HEK293T (cell line): ENCODE results near the gene CDHR1.
A peak's percentile ranks its signal among the peaks of the same experiment; 100 is the strongest.
"Not testable (repeated sequence)": the region's sequence is repeated elsewhere in the genome, so short reads cannot be mapped to it uniquely, and the experiment has no call there.

Source experiments
- CTCF ChIA-PET: fragments of 350-600 bp; formaldehyde crosslinking; extraction: SDS; loops from one replicate; lab custom pipeline; 2021; ENCODE audit warnings: antibody characterized with exemption, inconsistent platforms; lab: Yijun Ruan, JAX
- POLR2A ChIA-PET: fragments of 350-600 bp; formaldehyde crosslinking; extraction: SDS; loops from one replicate; lab custom pipeline; 2020; ENCODE audit warnings: antibody characterized with exemption, inconsistent platforms; lab: Yijun Ruan, JAX
- DNase-seq: peaks from one replicate; pipeline ENCODE4 v3.0.0; 2012; ENCODE audit warnings: mixed read lengths; ENCODE audit errors: extremely low spot score
- ARNT ChIP-seq: fragments of 450-650 bp; IDR thresholded peaks from 2 replicates; pipeline ENCODE4 v1.6.1; 2017; ENCODE audit warnings: mild to moderate bottlenecking
- BHLHE40 ChIP-seq: fragments of 450-650 bp; IDR thresholded peaks from 2 replicates; pipeline ENCODE4 v1.6.1; 2016; ENCODE audit warnings: mild to moderate bottlenecking, moderate library complexity, borderline replicate concordance
- CTBP1 ChIP-seq: fragments of 450-650 bp; IDR thresholded peaks from 2 replicates; pipeline ENCODE4 v1.6.1; 2016; ENCODE audit warnings: borderline replicate concordance
- ELF4 ChIP-seq: fragments of 450-650 bp; IDR thresholded peaks from 2 replicates; pipeline ENCODE4 v1.6.1; 2017; ENCODE audit warnings: antibody characterized with exemption
- FOXA1 ChIP-seq: fragments of 450-650 bp; IDR thresholded peaks from 2 replicates; pipeline ENCODE4 v1.6.1; 2016; ENCODE audit warnings: mild to moderate bottlenecking
- FOXK2 ChIP-seq: fragments of 450-650 bp; IDR thresholded peaks from 2 replicates; pipeline ENCODE4 v1.6.1; 2016; ENCODE audit warnings: mild to moderate bottlenecking
- FOXM1 ChIP-seq: fragments of 450-650 bp; IDR thresholded peaks from 2 replicates; pipeline ENCODE4 v1.6.1; 2017; ENCODE audit warnings: mild to moderate bottlenecking, borderline replicate concordance
- HDGF ChIP-seq: fragments of 450-650 bp; IDR thresholded peaks from 2 replicates; pipeline ENCODE4 v1.6.1; 2017; ENCODE audit warnings: antibody characterized with exemption, borderline replicate concordance
- L3MBTL2 ChIP-seq: fragments of 450-650 bp; conservative IDR thresholded peaks from 2 replicates; pipeline ENCODE4 v1.6.1; 2016; ENCODE audit warnings: mild to moderate bottlenecking
- LEF1 ChIP-seq: fragments of 450-650 bp; IDR thresholded peaks from 2 replicates; pipeline ENCODE4 v1.6.1; 2017; ENCODE audit warnings: mild to moderate bottlenecking, borderline replicate concordance
- NFRKB ChIP-seq: fragments of 450-650 bp; IDR thresholded peaks from 2 replicates; pipeline ENCODE4 v1.6.1; 2016; ENCODE audit warnings: mild to moderate bottlenecking, moderate library complexity
- SP1 ChIP-seq: fragments of 450-650 bp; IDR thresholded peaks from 2 replicates; pipeline ENCODE4 v1.6.1; 2017
- SUZ12 ChIP-seq: fragments of 450-650 bp; IDR thresholded peaks from 2 replicates; pipeline ENCODE4 v1.6.1; 2016; ENCODE audit warnings: mild to moderate bottlenecking
- TARDBP ChIP-seq: fragments of 450-650 bp; IDR thresholded peaks from 2 replicates; pipeline ENCODE4 v1.6.1; 2016
- ZNF384 ChIP-seq: fragments of 450-650 bp; IDR thresholded peaks from 2 replicates; pipeline ENCODE4 v1.6.1; 2016
- TF ChIP-seq, protein P1 (sequence below): fragments of 450-650 bp; IDR thresholded peaks from 2 replicates; pipeline ENCODE4 v1.6.1; 2016

CDHR1 gene

DNA sequence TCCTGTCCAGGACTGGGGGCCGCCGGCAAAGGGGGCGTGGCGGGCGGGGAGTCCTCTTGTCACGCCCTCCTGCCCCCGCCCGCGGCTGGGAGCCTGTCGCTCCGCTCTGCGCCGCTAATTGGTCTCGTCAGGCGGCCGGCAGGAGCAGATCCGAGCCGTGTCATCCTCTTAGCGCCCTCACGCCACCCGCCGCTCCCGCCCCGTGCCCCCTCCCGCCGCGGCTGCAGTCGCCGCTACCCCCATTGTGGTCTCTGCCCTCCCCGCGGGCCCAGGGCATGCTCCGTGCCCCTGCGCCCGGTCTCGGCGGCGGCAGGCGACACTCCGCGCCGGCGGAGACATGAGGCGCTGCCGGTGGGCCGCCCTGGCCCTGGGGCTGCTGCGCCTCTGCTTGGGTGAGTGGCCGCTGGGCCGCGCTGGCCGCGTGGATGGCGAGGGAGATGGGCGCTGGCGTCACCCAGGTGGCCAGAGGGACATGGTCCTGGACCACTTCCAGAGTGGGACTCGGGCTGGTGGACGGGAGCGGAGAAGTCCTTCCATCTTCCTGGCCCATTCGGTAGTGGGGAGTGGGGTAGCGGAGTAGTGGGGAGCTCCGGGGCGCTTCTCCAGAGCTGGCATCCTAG, at the start of gene CDHR1:
TSS of gene CDHR1 (plus strand) at position 114 of the 620 bp plus-strand sequence. CDS start at position 338, 224 bp downstream.
- peak; percentile 68 for DNase-seq
- ChIA-PET POLR2A (no interaction called here), CTCF (no interaction called here)

DNA sequence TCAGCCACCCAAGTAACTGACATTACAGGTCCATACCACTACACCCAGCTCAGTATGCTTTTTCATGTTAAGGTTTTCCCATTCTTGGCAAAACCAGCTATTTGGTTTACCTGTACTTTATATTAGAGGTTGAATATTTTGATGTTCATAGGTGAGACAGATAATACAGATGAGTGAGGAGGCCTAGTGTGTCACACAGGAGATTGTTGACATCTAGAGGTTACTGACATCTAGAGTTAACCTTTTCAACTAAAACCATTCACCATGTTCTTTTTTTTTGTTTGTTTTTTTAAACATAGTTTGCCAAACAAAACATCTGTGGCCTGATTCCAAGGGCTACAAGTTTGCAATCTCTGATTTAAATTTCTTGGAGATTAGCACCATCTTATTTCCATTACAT, 47.0 kb upstream of the CDHR1 start:
- POLR2A ChIA-PET = no interaction called here
- TF ChIP-seq HDGF (no peak), NFRKB (no peak), FOXK2 (no peak), ARNT (no peak), L3MBTL2 (no peak), TARDBP (no peak), ELF4 (no peak), ZNF384 (no peak), SP1 (no peak), FOXA1 (no peak), LEF1 (no peak), SUZ12 (no peak), FOXM1 (no peak), CTBP1 (no peak)
- TF ChIP-seq, protein P1, sequence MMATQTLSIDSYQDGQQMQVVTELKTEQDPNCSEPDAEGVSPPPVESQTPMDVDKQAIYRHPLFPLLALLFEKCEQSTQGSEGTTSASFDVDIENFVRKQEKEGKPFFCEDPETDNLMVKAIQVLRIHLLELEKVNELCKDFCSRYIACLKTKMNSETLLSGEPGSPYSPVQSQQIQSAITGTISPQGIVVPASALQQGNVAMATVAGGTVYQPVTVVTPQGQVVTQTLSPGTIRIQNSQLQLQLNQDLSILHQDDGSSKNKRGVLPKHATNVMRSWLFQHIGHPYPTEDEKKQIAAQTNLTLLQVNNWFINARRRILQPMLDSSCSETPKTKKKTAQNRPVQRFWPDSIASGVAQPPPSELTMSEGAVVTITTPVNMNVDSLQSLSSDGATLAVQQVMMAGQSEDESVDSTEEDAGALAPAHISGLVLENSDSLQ = no peak
- DNase-seq = no peak
- CTCF ChIA-PET = interaction anchor here (0.6 to 2.2 kb wide), 9 partner anchors 8 to 390 kb away, joined by 3 to 11 read pairs (median 4); partner anchors contain the start of gene GHITM

More for the DNA sequence above, at the start of gene CDHR1:
- TF ChIP-seq SUZ12 = no peak
- TF ChIP-seq FOXA1 = no peak
- TF ChIP-seq, protein P1 = no peak
- no peak for TF ChIP-seq SP1
- no peak for TF ChIP-seq CTBP1
- TF ChIP-seq FOXK2 = no peak
- TF ChIP-seq ARNT = no peak
- TF ChIP-seq L3MBTL2 = no peak

DNA sequence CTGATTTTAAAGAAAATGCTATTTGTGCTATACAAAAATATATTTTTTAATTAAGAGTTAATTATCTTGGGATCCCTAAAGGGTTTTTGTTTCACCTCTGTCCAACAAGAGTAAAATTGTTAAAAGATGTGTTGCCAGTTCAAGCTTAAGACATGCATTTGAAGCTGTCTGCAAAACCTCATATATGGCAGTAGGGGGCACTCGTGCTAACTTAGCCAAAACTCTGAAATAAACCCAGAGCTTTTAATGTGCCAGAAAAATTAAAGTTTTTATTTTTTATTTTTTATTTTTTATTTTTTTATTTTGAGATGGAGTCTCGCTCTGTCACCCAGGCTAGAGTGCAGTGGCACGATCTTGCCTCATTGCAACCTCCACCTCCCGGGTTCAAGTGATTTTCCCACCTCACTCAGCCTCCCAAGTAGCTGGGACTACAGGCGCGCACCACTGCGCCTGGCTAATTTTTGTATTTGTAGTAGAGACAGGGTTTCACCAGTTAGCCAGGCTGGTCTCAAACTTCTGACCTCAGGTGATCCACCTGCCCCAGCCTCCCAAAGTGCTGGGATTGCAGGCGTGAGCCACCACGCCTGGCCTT, 46.2 kb upstream of the CDHR1 start:
- CTCF ChIA-PET = interaction anchor here (0.6 to 2.2 kb wide), 9 partner anchors 8 to 389 kb away, joined by 3 to 11 read pairs (median 4); partner anchors contain the start of gene GHITM
- DNase-seq = peak; percentile 39
- POLR2A ChIA-PET = not testable (repeated sequence)

DNA sequence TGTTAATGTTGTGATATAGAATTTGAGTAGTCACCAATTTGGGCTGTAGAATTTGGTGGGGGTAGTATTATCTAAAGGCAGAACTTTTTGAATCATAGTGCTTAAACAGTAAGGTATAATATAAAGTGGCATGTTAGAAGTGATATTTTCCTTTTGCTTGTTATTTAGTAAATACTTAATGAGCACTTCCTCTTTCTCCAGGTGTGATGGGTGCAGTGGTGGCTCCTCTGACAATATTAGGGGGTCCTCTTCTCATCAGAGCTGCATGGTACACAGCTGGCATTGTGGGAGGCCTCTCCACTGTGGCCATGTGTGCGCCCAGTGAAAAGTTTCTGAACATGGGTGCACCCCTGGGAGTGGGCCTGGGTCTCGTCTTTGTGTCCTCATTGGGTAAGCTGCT, 44.5 kb upstream of the CDHR1 start:
- POLR2A ChIA-PET = no interaction called here
- DNase-seq = no peak
- TF ChIP-seq FOXM1 (no peak), LEF1 (no peak), ZNF384 (no peak), ELF4 (no peak), CTBP1 (no peak), L3MBTL2 (no peak), FOXK2 (no peak), BHLHE40 (no peak), NFRKB (no peak), SP1 (no peak), SUZ12 (no peak), HDGF (no peak), ARNT (no peak), FOXA1 (no peak), TARDBP (no peak)
- TF ChIP-seq, protein P1 = no peak
- CTCF ChIA-PET = interaction anchor here (0.6 to 0.8 kb wide), 3 partner anchors 15 to 606 kb away, joined by 3 read pairs; no protein-coding TSS in a partner anchor

DNA sequence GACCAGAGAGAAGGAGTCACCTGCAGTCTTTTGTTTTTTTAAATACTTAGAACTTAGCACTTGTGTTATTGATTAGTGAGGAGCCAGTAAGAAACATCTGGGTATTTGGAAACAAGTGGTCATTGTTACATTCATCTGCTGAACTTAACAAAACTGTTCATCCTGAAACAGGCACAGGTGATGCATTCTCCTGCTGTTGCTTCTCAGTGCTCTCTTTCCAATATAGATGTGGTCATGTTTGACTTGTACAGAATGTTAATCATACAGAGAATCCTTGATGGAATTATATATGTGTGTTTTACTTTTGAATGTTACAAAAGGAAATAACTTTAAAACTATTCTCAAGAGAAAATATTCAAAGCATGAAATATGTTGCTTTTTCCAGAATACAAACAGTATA, 41.6 kb upstream of the CDHR1 start:
- CTCF ChIA-PET = no interaction called here
- TF ChIP-seq ZNF384 (no peak), TARDBP (no peak), FOXK2 (no peak), CTBP1 (no peak), ELF4 (no peak), FOXA1 (no peak), SUZ12 (no peak)
- TF ChIP-seq, protein P1 = no peak

DNA sequence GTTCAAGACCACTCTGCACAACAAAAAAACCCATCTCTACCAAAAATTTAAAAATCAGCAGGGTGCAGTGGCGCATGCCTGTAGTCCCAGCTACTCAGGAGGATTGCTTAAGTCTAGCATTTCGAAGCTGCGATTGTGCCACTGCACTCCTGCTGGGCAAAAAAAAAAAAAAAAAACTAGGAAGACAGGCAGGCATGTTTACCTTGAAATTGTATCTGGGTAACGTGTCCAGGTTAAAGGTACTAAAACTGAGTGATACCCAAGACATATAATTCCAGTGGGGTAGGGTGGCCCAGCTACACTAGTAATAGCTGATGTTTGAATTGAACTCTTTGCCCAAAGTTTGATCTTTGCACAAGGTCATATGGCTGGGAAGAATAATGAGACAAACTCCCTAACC, 38.8 kb upstream of the CDHR1 start:
- no peak for DNase-seq
- TF ChIP-seq FOXK2 (no peak), ZNF384 (0 out of 2 replicates have a peak, but pooled peaks have one; percentile 29)
- ChIA-PET CTCF (no interaction called here), POLR2A (no interaction called here)

More for the DNA sequence above, 41.6 kb upstream of the CDHR1 start:
- POLR2A ChIA-PET = no interaction called here
- DNase-seq = no peak
